Smooth muscle cell (in vitro differentiated cells): ENCODE results near the gene ZNF556. TPM values are rescaled to one million over a fixed set of nuclear protein-coding genes. Genes with fewer than 3 reads are reported as not detected.

Experiments
- DNase-seq: peaks from one replicate; lab custom pipeline; 2025; ENCODE audit not compliant: unreplicated experiment; lab: John Stamatoyannopoulos, UW
- H2AFZ ChIP-seq: fragments of 200-600 bp; sonication (generic); 2 replicates; pipeline ENCODE4 v1.6.0; 2016; ENCODE audit warnings: antibody characterized with exemption, low read depth, mild to moderate bottlenecking
- H3F3A ChIP-seq: fragments of 200-600 bp; sonication (generic); 2 replicates; pipeline ENCODE4 v1.6.0; 2017; ENCODE audit warnings: antibody characterized with exemption, low read depth
- H3K27ac ChIP-seq: fragments of 200-600 bp; sonication (generic); 2 replicates; pipeline ENCODE4 v1.5.1; 2016; ENCODE audit warnings: low read depth, mild to moderate bottlenecking
- H3K27me3 ChIP-seq: fragments of 200-600 bp; sonication (generic); 2 replicates; pipeline ENCODE4 v1.6.1; 2016; ENCODE audit warnings: low read depth, mild to moderate bottlenecking
- H3K36me3 ChIP-seq: fragments of 200-600 bp; sonication (generic); 2 replicates; pipeline ENCODE4 v1.5.1; 2016; ENCODE audit warnings: low read depth
- H3K4me1 ChIP-seq: fragments of 200-600 bp; sonication (generic); 2 replicates; pipeline ENCODE4 v1.5.1; 2016; ENCODE audit warnings: low read depth
- H3K4me2 ChIP-seq: fragments of 200-600 bp; sonication (generic); 2 replicates; pipeline ENCODE4 v1.6.0; 2016; ENCODE audit warnings: mild to moderate bottlenecking
- H3K4me3 ChIP-seq: fragments of 200-600 bp; sonication (generic); 2 replicates; pipeline ENCODE4 v1.5.1; 2016; ENCODE audit warnings: mild to moderate bottlenecking
- H3K79me2 ChIP-seq: fragments of 200-600 bp; sonication (generic); 2 replicates; pipeline ENCODE4 v1.6.0; 2016; ENCODE audit warnings: low read depth, mild to moderate bottlenecking
- H3K9ac ChIP-seq: fragments of 200-600 bp; sonication (generic); 2 replicates; pipeline ENCODE4 v1.6.0; 2016; ENCODE audit warnings: low read depth
- H3K9me3 ChIP-seq: fragments of 200-600 bp; sonication (generic); replicated peaks from 2 replicates; pipeline ENCODE4 v1.5.1; 2016; ENCODE audit warnings: low read depth
- H4K20me1 ChIP-seq: fragments of 200-600 bp; sonication (generic); 2 replicates; pipeline ENCODE4 v1.6.0; 2016; ENCODE audit warnings: low read depth
- WGBS: methylation state at CpG from one replicate; pipeline ENCODE4 v1.1.7; 2016; ENCODE audit warnings: low lambda C conversion rate; 5-methylcytosine and 5-hydroxymethylcytosine counted together
- polyA plus RNA-seq: library from polyadenylated mRNA; unstranded; fragments of >200 nt; fragmentation: Nextera tagmentation; extraction: Ambion mirVana; gene quantifications from 2 replicates; pipeline ENCODE4 v1.2.1, GENCODE V29; 2016
- total RNA-seq: library from RNA; depleted of rRNA; stranded (reverse); fragments of >200 nt; gene quantifications from 2 replicates; pipeline ENCODE4 v1.2.3, GENCODE V29; 2014
- TF ChIP-seq, protein P1 (sequence below): fragments of 200-600 bp; sonication (generic); IDR thresholded peaks from 2 replicates; pipeline ENCODE4 v1.5.1; 2017; ENCODE audit warnings: borderline replicate concordance, mild to moderate bottlenecking, antibody characterized with exemption; ENCODE audit not compliant: insufficient read depth, poor library complexity, severe bottlenecking

ZNF556 gene
- total and polyA plus RNA-seq, 2 experiments from 2014 or later: 0.04 TPM; not detected in 1

DNA sequence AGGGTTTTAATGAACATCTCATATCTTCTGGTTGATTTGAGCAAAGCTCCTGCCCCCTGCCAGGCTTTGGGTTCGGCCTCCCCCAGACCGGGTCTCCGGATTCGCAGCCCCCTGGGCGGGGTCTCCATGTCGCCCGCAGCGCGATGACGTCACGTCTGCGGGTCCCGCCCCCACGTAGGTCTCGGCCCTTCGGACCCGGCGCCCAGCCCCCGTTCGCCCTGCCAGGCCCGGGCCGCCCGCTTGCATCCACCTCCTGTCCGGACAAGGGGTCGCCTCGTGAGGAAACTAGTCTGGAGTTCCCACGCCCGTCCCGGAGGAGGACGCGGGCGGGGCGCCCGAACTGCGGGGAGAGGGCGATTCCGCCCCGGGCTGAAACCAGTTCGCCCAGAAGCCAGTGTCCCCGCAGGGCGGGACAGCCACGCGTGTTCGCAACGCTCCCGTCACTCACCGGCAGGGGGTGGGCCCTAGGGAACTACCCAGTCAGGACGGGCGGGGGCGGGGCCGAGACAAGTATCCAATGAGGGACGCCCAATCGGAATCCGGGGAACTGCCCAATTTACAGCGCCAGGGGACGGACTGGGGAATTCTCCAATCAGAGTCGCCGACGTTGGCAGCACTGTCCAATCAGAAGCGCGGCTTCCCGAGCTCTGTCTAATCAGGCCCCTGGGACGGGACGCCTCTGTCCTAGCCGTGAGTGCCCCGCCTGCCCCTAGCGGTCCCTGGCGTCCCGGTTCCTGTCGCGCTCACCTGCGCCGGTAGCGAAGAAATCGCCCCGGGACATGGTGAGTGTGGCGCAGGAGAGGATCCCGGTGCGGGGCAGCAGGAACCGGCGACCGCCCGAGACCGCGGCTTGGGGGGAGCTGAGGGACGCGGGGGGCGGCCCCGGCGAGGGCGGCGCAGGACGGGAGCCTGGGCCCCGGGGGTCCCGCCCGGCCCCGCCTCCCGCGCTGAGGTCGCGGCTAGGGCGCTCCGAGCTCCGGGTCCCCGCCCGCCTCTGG lies 26.0 kb upstream of the ZNF556 start, which contains the start of gene ZNF555:
TSS of gene ZNF555 (plus strand) at position 682 of the 998 bp plus-strand sequence. CDS start at position 780, 98 bp downstream.
- Histone ChIP-seq H3F3A (no peaks in the 10 kb centered on the region), H4K20me1 (peaks cover 6% of the 10 kb centered on the region), H3K36me3 (peaks cover 5% of the 10 kb centered on the region), H3K4me3 (peak within 1 kb of the TSS; percentile 97), H3K79me2 (peaks cover 41% of the 10 kb centered on the region), H3K27ac (peak within 1 kb of the TSS; percentile 83), H2AFZ (peak within 1 kb of the TSS; percentile 78), H3K9ac (peak within 1 kb of the TSS; percentile 76), H3K4me2 (peak within 1 kb of the TSS; percentile 94), H3K4me1 (peaks cover 7% of the 10 kb centered on the region), H3K9me3 (peaks cover 10% of the 10 kb centered on the region), H3K27me3 (no peaks in the 10 kb centered on the region)
- 2% methylated on average over 89 of the region's 106 CpGs for WGBS
- DNase-seq: peak; percentile 97
- TF ChIP-seq, protein P1, sequence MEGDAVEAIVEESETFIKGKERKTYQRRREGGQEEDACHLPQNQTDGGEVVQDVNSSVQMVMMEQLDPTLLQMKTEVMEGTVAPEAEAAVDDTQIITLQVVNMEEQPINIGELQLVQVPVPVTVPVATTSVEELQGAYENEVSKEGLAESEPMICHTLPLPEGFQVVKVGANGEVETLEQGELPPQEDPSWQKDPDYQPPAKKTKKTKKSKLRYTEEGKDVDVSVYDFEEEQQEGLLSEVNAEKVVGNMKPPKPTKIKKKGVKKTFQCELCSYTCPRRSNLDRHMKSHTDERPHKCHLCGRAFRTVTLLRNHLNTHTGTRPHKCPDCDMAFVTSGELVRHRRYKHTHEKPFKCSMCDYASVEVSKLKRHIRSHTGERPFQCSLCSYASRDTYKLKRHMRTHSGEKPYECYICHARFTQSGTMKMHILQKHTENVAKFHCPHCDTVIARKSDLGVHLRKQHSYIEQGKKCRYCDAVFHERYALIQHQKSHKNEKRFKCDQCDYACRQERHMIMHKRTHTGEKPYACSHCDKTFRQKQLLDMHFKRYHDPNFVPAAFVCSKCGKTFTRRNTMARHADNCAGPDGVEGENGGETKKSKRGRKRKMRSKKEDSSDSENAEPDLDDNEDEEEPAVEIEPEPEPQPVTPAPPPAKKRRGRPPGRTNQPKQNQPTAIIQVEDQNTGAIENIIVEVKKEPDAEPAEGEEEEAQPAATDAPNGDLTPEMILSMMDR: peak; percentile 19

DNA sequence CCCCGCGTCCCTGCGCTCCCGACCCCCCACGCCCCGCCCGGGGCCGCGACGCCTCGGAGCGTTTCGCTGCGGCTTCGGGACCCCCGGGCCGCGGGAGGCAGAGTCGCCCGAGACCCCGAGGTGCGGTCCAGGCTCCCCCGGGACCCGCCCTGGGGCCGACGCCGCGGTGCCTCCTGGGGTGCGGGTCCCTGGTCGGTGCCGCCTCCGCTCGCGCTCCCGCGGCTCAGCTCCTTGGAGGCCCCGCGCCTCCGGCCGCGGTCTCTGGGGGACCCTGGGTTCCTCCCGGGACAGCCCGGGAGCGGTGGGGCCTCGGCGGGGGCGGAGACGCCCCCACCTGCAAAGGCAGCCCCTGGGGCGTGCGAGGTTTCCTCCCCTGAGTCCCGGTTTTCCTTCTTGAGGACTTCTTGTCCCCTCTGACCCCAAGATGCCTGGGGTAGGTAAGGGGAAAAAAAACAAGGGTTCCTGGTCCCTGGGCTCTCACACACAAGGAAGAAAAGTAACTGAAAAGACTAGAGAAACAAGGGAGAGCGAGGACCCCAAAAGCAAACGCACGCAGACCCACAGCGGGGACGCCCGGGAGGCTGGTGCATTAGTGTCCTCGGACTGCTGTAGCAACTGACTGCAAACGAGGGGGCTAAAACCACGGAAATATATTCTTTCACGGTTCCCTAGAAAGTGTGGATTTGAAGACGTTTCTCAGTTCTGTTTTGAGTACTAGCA lies 25.1 kb upstream of the ZNF556 start:
- DNase-seq: no peak
- Histone ChIP-seq H2AFZ (peak overlapping the region; percentile 70), H3K27ac (no peak overlapping the region), H3K79me2 (peaks cover 48% of the 10 kb centered on the region), H3K4me3 (peak overlapping the region; percentile 97), H3K36me3 (peaks cover under 1% of the 10 kb centered on the region), H4K20me1 (peaks cover 6% of the 10 kb centered on the region), H3K9me3 (peaks cover 4% of the 10 kb centered on the region), H3K4me1 (peaks cover 7% of the 10 kb centered on the region), H3F3A (no peaks in the 10 kb centered on the region), H3K27me3 (no peaks in the 10 kb centered on the region), H3K9ac (peak overlapping the region; percentile 69), H3K4me2 (peak overlapping the region; percentile 94)
- TF ChIP-seq, protein P1: no peak
- WGBS: 19% methylated on average over 23 of the region's 62 CpGs

DNA sequence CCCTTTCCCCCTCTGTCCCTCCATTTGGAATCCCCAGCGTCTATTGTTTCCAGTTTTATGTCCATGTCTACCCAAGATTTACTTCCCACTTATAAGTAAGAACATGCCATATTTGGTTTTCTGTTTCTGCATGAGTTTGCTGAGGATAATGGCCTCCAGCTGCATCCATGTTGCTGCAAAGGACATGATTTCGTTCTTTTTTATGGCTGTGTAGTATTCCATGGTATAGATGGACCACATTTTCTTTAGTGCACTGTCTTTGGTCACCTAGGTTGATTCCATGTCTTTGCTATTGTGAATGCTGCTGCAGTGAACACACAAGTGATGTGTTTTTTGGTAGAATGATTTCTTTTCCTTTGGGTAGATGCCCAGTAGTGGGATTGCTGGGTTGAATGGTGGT lies 22.0 kb upstream of the ZNF556 start:
- Histone ChIP-seq H2AFZ (no peak overlapping the region), H4K20me1 (peaks cover 6% of the 10 kb centered on the region), H3K9me3 (peaks cover 3% of the 10 kb centered on the region), H3K27me3 (no peaks in the 10 kb centered on the region), H3K4me3 (no peak overlapping the region), H3K4me1 (peaks cover 7% of the 10 kb centered on the region), H3F3A (no peaks in the 10 kb centered on the region), H3K36me3 (peaks cover 6% of the 10 kb centered on the region), H3K79me2 (peaks cover 71% of the 10 kb centered on the region), H3K27ac (no peak overlapping the region), H3K9ac (no peak overlapping the region), H3K4me2 (no peak overlapping the region)
- 100% methylated on average over 2 of the region's 2 CpGs for WGBS
- TF ChIP-seq, protein P1: no peak
- no peak for DNase-seq
